Stimulated activated CD8-positive, alpha-beta memory T cell treated with anti-CD3 and anti-CD28 coated beads, Interleukin-4, amount 100 ng/mL, for 48 hours (primary cell): Measurements from ENCODE around the gene NAT14.

Source experiments
- DNase-seq: peaks from one replicate; pipeline ENCODE4 v3.0.0-alpha.2; 2020

Gene NAT14

DNA sequence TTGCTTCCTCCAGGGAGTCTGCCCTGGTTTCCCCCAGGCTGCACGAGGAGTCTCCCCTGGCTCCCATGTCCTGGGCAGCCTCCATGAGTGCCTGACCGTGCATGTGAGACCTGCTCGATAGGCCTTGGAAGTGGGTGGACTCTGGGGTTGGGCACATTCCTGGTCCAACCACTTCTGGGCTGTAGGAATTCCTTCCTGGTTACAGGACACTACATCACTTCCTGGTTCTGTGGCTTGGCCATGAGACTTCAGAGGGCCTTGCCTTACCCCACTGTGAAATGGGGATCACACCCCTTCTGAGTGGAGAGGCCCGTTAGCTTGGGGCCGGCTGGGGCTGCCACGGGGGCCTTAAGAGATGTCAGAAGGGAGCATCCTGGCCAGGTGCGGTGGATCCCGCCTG, 12.5 kb upstream of the NAT14 start:
- no peak for DNase-seq

DNA sequence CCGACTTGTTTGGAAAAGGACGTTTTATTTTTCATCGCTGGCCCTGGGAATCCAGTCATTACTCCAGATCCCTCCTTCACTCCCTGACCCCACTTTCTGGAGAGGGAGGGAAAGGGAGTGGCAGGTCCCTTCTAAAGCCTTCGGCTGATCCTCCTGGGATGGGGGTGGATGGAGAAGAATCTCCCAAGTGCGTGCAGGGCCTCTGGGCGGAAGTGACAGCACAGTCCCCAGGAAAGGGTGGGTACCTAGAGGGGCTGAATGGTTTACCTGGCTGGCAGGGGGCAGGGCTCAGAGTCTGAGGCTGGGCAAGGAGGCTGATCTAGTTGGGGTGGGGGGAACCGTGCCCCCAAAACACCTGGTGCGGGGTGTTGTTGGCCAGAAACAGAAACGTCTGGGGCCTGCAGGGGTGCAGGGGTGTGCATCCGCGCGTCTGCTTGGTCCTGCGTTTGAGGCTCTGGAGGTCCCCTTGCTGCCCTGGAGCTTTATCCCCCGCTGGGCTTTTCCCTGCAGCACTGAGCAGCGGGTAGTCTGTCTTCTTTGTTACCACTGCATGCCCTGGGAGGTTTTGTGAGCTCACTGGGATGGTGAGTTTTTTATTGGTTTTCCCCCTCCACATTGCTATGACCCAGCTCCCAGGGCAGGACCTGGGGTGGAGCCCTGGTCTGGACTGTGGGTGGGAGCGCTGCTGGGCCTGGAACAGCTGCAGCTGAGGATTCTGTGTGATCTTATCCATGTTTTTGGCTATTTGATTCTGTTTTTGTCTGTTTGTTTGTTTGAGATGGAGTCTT, 11.6 kb upstream of the NAT14 start:
- no peak for DNase-seq

DNA sequence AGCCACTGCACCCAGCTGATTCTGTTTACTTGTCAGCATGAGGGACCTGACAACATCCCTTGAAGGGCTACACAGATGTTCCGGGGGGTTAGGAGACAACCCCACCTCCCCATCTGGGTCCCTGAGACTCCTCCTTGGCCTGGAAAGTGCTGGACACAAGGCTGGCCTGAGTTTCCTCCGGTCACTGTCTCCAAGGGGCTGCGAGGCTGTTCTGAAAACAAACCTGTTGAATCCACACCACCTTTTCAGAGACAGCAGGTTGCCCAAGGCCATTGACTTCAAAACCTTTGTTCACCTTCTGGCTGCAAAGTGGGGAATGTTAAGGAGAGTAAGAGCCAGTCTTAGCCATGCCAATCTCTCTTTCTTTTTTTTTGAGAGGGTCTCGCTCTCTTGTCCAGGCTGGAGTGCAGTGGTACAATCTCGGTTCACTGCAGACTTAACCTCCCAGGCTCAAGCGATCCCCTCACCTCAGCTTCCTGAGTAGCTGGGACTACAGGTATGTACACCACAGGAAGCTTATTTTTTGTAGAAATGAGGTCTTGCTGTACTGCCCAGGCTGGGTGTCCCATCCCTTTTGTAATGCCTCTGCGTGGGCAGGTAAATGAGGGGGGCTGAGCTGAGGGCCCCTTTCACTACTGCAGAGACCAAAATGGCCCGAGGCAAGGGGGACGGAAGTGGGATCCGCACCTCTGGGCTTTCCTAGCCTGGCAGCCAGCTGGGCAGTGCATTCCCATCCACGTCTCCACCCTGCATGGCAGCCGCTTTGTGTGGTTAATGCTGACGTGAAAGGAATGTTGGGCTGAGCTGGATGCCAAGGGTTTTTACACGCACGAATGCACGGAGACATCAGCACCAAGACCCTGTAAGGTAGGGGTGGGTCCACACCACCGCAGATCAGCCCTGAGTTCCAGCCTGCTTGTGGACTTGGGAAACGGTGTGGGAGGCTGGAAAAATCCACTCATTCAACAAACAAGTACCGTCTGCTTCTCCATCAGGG, 10.4 kb upstream of the NAT14 start:
- DNase-seq, result no peak

- peak; percentile 98 for DNase-seq
Measured at GRCh38 chr19:55476100-55476775, 8.8 kb upstream of the NAT14 start, which contains the start of gene ZNF628. ZNF628 (plus strand) TSS chr19:55476617; CDS start chr19:55479911, 3,294 bp downstream.

GRCh38 chr19:55477905-55478304, 7.1 kb upstream of the NAT14 start:
- DNase-seq, result no peak

DNA sequence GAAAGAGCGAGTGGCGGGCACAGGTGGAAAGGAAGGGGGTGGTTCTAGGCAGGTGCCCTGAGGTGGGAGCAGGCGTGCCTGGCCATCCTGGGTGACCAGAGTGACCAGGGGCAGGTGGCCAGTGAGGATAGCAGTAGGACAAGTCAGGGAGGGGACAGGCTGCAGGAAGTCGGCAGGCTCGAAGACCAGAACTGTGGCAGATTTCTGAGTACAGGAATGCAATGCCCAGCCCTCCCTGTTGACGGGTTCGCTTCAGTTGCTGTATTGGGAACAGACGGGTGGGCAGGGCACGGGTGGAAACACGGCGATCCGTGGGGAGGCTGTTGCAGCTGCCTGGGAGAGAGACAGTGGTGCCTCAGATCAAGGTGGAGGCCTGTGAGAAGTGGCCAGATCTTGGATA, 6.6 kb upstream of the NAT14 start:
- DNase-seq, result no peak

DNA sequence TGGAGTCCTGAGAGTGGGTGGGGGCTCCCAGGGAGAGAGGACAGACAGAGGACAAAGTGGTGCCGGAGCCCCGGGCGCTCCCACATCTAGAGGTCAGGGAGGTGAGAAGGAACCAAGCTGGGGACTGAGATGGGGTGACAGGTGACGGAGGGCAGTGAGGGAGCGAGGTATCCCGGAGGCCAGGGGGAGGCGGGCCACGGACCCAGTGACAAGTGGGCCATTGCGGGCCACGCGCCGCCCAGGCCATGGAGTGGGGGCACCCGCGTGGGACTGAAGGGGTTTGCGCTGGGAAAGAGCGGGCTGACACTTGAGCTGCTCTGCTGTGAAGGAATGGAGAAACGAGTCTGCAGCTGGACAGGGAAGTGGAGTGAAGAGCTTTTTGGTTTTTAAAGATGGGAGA, 5.9 kb upstream of the NAT14 start:
- no peak for DNase-seq

GRCh38 chr19:55479451-55480230, 5.3 kb upstream of the NAT14 start:
- DNase-seq, result no peak

DNA sequence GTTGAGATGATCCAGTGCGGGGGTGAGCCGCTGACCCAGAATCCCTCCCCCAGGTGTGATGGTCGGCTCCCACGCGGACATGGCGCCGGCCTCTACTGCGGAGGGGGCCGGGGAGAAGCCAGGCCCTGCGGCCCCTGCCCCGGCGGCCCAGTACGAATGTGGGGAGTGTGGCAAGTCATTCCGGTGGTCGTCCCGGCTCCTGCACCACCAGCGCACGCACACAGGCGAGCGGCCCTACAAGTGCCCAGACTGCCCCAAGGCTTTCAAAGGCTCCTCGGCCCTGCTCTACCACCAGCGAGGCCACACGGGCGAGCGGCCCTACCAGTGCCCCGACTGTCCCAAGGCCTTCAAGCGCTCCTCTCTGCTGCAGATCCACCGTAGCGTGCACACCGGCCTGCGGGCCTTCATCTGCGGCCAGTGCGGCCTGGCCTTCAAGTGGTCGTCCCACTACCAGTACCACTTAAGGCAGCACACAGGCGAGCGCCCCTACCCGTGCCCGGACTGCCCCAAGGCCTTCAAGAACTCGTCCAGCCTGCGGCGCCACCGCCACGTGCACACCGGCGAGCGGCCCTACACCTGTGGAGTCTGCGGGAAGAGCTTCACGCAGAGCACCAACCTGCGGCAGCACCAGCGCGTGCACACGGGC, 3.7 kb upstream of the NAT14 start:
- DNase-seq, result no peak

- no peak for DNase-seq
Measured at GRCh38 chr19:55481794-55482155, 3.2 kb upstream of the NAT14 start.

GRCh38 chr19:55482156-55482961, 2.6 kb upstream of the NAT14 start:
- no peak for DNase-seq

DNA sequence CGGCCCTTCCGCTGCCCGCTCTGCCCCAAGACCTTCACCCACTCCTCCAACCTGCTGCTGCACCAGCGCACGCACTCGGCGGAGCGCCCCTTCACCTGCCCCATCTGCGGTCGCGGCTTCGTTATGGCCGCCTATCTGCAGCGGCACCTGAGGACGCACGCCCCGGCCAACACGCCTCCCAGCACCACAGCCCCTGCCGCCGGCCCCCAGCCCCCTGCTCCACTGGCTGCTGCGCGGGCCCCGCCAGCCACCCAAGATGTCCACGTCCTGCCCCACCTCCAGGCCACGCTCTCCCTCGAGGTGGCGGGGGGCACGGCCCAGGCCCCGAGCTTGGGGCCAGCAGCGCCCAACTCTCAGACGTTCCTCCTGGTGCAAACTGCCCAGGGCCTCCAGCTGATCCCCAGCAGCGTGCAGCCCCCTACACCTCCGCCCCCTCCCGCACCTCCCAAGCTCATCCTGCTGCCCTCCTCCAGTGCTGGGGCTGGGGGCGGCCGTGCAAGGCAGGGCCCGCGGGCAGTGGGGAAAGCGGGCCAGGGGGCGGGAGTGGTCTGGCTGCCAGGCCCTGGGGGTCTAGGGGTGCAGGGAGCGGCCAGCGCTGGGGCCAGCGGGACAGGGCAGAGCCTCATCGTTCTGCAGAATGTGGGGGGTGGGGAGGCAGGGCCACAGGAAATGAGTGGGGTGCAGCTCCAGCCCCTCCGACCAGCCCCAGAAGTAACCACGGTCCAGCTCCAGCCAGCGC, 1.9 kb upstream of the NAT14 start:
- no peak for DNase-seq

GRCh38 chr19:55483706-55484592, 1.0 kb upstream of the NAT14 start:
- no peak for DNase-seq

- DNase-seq, result no peak
Measured at GRCh38 chr19:55485439-55486011, 537 bp downstream of the NAT14 start.

- DNase-seq, result no peak
Measured at GRCh38 chr19:55486043-55486970, 1.3 kb downstream of the NAT14 start.

DNA sequence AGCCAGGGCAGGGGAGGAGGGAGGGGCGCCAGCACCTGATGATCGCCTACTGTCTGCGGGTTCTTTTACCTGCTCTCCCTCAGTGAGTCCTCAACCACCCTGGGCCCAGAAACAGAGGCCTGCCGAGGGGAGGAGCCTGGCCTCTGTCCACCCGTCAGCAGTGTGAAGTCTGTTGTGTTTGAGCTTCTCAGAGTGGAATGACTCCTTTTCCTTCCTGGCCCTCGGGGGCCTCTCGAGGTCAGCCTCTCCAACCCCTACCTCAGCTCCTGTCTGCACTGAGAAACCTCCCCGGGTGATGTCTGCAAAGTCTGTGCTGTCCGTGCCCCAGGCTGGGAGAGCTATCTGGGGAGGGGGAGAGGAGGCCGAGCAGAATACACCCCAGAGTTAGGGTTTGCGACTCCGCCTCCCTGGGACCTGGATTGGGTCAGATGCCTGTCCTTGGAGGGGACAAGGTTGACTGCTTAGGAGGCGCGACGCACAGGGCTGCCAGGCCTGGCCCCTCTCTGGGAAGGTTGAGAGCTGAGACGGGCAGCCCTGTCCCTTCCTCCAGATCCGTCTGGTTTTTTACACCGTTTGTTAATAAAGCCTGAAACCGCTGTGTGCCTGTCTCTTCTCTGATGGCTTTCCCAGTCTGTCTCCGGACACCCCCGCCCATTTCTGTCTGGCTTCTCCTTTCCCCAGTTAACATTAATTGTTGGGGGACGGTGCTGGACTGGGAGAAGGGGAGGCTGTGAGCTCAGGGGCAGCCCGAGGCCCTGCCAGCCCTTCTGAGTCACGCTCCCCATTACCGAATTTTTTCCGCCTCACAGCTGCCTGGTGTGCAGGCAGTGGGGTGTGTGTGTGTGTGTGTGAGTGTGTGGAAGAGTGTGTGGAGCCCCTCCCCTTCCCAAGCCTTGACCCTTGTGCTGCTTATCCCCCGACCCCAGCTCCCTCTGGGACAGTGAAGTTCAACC, 2.3 kb downstream of the NAT14 start:
- peak; percentile 75 for DNase-seq
